ENCODE data around the gene LRMDA.
A peak's percentile ranks its signal among the peaks of the same experiment; 100 is the strongest.

Gene LRMDA

GRCh38 chr10:76150139-76150875 is 718.9 kb downstream of the LRMDA start:
- no peak for DNase-seq

DNA sequence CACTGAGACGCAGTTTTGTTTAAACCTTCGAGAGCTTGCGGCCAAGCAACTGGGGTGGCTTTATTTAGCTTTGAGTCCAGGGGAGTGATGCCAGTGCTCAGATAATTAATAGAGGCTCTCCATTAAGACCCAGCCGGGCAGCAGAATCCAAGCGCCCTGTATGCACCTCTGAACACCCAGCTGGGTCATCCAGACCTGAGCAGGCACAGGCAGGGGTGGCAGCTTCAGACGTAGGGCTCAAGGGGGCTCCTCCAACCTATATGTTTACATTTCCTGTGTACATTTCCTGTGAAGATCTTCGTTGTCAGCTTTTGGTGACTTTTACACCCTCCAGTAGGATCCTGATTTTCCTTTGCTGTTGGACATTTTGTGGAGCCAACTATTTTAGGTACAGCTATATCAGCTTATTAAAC is 719.5 kb downstream of the LRMDA start:
- no peak for DNase-seq

DNA sequence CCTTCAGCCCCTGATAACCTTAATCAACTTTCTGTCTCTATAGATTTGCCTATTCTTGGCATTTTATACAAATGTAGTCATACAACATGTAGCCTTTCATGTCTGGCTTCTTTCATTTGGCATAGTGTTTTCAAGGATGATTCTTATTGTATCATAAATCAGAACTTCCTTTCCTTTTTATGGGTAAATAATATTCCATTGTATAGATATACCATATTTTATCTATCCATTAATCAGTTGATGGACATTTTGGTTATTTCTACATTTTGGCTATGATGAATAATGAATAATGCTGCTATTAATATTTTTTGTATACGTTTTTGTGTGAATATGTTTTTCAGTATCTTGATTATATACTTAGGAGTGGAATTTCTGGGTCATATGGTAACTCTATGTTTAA is 720.8 kb downstream of the LRMDA start:
- no peak for DNase-seq

DNA sequence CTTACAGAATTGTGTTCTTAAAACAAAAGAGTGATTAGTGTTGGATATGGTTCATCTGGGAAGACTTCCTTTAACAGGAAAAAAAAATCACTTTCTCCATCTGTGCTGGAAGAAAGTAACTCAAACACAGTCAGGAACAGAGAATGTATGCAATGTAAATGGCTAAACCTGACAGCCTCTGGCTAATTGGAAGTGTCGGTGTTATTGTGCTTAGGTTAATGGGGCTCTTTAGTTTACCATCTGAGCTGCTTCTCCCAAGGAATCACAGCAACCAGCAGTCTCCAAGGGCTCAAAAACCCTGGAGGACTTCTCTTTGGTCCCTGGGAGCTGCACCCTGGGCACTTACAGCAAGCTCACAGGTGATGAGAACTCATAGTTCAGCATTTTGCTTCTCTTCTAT is 724.5 kb downstream of the LRMDA start:
- DNase-seq, result no peak

- DNase-seq, result no peak
These were observed 729.2 kb downstream of the LRMDA start for GRCh38 chr10:76160446-76161300.

- DNase-seq, result no peak
These were observed 729.8 kb downstream of the LRMDA start for GRCh38 chr10:76161301-76161582.

DNA sequence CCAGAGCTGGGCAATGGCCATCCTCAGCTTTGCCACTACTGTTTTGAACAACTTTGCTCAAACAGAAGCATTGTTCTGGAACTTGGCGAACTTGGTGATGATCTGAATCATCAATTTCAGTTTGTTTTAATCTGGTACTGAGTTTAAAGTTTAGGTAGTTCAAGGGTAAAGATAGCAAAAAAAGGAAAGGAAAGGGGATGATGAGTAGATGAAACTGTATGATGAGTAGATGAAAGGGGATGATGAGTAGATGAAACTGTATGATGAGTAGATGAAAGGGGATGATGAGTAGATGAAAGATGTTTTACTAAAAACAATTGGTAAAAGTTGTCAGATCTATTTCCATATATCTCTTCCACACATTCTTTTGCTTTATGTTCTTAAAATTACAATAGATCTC is 737.0 kb downstream of the LRMDA start:
- no peak for DNase-seq

DNA sequence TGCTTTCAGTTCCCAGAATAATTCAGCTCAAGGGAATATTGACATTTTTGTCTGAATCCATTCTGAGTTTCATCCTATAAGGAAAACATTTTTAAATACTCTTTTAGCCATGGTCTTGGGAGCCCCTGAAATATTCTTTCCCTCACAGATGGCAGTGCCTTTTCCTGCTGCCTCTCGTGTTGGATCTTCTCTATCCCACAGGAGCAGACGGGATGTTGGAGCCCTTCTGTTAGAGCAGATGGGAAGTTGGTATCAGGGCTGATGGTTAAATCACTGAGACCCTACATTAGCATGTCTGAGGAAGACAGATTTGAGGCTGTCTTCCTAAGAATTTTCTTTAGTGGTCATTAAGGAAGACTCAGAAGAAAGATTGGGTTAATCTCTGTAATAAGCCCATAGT is 737.8 kb downstream of the LRMDA start:
- peak; percentile 54 for DNase-seq

- no peak for DNase-seq
These were observed 740.6 kb downstream of the LRMDA start for GRCh38 chr10:76172020-76172419.

DNA sequence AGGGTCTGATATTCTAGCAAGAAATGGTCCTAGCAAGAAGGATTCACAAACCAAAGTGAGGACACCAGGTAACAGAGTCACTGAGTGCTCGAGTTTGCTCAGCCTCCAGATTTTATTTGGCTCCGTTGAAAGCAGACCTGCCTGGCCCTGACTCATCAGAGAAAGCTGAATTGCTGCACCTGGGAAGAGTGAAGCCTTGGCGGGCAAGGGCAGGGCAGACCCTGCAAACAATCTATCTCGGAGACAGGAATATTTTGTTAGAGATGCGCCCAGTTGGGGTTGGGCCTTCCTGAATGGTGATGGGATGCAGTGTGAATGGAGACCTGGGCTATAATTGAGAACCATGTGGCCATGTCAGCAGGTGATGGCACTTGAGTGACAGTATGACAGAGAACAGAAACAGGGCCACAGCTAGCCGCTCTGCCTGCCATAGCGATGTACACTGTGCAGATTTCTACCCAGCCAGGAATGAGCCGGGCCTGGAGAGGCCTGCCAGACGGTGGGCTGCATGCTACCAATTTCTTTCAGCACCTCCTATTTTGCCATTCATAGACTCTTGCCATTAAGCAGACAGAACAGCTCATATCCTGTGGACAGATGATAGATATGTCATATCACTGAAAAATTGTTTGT is 744.2 kb downstream of the LRMDA start:
- no peak for DNase-seq

DNA sequence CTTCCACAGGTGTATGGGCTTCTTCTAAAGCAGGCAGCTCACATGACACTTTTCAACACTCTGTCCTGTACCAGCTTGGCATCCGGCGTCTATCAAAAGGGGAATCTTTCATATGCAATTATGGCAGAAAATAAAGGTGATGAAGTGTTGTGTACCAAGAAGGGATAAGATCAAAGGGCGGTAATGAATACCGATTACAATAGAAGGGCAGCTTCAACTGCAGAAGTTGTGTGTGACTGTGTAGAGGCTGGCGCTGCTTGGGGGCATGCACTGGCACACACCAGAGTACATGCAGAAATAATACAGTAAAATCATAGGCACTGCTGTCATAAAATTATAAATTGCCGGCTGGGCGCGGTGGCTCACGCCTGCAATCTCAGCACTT is 744.7 kb downstream of the LRMDA start:
- no peak for DNase-seq

GRCh38 chr10:76177936-76178335 is 746.5 kb downstream of the LRMDA start:
- DNase-seq, result no peak

- DNase-seq, result no peak
These were observed 747.3 kb downstream of the LRMDA start for GRCh38 chr10:76178532-76179292.

GRCh38 chr10:76179806-76180205 is 748.4 kb downstream of the LRMDA start:
- DNase-seq, result no peak

DNA sequence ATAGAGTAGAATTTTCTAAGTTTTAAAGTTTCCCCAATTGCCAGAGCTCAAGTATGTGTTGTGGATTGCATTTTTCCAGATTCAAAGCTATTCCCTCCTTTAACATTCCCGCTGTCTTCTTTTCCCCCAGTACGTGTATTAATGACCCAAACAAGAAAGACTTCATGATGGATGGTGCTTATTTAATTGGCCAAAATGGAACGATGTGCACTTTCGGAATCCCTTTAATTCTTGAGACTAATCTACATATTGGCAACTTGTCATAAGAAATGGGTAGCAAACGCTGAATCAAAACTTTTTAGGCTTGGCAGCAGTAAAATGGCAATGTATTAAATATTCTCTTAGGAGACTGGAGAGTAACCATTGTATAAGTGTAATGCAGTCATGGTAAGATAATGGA is 753.2 kb downstream of the LRMDA start:
- DNase-seq, result no peak

- DNase-seq, result no peak
These were observed 754.3 kb downstream of the LRMDA start for GRCh38 chr10:76185471-76186301.

GRCh38 chr10:76188216-76188615 is 756.8 kb downstream of the LRMDA start:
- no peak for DNase-seq

DNA sequence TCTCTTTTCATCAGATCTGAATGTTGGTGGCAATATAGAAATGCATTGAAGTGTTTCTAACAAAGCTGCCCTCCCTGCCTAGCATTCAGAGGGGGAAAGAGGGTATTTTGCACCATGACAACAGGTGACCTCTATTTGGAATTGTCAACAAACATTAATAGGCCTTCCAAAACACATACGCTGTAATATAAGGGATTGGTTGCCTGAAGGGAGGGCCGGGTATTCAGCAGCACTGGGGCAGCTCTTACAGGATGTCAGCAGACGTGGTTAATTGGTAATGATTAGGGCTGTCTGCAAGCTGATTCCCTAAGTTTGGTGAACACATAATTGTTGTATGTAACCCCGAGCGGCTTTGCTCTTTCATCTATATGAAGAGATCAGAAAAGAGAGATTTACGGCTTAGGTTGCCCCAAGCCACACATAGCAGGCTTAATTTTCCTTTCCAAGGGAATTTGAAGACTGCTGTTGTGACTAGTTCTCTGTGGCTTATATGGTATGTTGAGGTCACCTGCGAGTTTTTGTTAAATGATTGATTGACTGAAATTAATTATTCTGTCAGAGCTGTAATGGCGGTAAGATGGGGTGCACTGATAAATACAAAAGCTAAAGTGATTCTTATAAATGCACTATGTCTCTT is 759.3 kb downstream of the LRMDA start:
- DNase-seq, result peak; percentile 67

- peak; percentile 28 for DNase-seq
These were observed 759.9 kb downstream of the LRMDA start for GRCh38 chr10:76191336-76191735.

- DNase-seq, result no peak
These were observed 760.7 kb downstream of the LRMDA start for GRCh38 chr10:76192151-76192550.

DNA sequence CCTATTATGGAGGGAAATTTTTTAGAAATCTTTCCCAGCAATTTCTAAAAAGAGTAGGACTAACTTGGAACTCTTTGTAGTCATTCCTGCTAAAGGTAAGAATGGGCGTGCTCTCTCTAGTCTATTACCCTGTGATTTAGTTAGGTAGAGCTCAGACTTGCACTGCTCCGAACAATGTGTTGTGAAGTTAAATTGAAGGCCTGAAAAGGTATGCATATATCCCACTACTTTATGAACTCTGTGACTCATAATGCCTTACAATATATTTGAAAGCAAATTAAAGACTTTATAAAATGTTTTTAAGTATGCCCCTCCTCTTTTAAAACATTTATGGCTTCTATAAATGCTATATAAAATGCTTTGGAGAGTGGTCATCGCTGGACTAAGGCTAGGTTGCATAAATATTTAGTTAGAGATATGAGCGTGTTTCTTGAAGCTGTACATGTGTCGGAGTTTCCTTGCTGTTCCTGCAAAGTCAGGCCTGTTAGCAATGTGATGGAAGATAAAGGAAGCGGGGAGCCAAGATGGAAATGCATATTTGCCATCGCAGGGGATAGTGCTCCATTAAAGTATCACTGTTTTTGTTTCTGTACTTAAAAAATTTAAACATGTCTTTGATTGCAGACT is 761.4 kb downstream of the LRMDA start:
- no peak for DNase-seq

Data from NCI-H82 (cell line).